ENCODE results near the gene TNRC6C.

The TNRC6C gene

DNA sequence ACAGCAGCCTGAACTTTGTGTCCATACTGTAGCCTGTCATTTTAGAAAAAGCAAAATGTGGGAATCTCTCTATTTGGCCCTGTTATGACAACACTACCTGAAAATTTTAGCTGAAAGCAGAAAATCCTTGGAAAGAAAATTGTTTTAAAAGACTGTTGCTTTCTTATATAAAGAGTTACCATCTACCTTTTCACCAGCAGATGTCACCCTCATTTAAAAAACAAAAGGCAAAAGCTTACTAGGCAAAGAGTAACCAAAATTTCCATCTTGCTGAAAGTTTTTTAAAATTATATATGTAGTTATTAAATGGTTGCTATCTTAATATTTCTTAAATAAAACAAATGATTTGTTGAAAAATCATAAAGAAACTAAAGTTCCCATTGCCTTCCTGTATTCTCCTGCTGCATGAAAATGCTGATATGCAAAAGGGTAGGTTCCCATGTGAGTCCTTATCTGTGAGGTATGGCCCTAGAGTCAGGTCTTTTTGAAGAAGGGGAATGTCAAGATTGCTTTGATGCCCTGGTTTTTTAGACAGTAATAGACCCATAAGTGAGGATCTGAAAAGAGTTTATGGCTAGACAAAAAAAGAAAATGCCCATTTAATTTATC lies 61.0 kb downstream of the TNRC6C start:
- TF ChIP-seq, protein P1, sequence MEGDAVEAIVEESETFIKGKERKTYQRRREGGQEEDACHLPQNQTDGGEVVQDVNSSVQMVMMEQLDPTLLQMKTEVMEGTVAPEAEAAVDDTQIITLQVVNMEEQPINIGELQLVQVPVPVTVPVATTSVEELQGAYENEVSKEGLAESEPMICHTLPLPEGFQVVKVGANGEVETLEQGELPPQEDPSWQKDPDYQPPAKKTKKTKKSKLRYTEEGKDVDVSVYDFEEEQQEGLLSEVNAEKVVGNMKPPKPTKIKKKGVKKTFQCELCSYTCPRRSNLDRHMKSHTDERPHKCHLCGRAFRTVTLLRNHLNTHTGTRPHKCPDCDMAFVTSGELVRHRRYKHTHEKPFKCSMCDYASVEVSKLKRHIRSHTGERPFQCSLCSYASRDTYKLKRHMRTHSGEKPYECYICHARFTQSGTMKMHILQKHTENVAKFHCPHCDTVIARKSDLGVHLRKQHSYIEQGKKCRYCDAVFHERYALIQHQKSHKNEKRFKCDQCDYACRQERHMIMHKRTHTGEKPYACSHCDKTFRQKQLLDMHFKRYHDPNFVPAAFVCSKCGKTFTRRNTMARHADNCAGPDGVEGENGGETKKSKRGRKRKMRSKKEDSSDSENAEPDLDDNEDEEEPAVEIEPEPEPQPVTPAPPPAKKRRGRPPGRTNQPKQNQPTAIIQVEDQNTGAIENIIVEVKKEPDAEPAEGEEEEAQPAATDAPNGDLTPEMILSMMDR (IDR thresholded peaks at IDR 0.05; ENCODE audit: control insufficient read depth, insufficient read depth, low read depth, low read length, missing control alignments), result peak; percentile 54

DNA sequence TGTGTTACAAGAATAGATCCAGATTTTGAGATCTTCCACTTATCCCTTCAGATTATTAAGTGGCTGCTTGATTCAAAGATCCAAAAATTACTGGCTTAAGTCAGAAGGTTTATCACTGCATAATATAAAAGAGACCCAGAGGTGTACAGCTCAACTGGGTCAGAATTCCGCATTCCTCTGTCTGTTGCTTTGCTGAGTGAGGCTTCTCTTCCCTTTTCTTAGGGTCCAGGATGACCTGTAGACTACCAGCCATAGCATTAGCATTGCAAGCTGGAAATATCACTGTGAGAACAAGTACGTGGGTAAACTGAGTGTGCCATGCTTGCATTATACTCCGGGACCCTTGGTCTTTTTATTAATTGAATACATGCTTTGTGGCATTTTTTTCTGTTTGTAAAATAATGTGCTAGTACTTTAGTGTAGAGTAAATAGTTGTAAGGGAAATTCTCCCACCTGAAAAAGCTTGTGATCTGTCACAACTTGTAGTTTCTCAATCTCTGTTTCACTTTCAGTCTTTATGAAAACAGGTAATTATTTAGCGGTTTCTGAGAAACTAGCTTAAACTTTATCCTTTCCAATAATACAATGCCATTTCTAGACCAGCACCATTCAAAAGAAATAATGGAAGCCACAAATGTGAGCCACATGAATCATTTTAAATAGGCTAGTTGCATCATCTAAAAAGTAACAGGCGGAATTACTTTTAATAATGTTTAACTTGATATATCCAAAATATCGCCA lies 61.6 kb downstream of the TNRC6C start:
- no peak overlapping the region for H3K4me3 ChIP-seq (ENCODE audit: control insufficient read depth, low read depth, low read length)
- no peak for DNase-seq (ENCODE audit: low read depth)
- TF ChIP-seq, protein P1 (IDR thresholded peaks at IDR 0.05; ENCODE audit: control insufficient read depth, insufficient read depth, low read depth, low read length, missing control alignments), result no peak

More for the DNA sequence above, 61.0 kb downstream of the TNRC6C start:
- DNase-seq (ENCODE audit: low read depth), result no peak
- H3K4me3 ChIP-seq (ENCODE audit: control insufficient read depth, low read depth, low read length), result no peak overlapping the region

DNA sequence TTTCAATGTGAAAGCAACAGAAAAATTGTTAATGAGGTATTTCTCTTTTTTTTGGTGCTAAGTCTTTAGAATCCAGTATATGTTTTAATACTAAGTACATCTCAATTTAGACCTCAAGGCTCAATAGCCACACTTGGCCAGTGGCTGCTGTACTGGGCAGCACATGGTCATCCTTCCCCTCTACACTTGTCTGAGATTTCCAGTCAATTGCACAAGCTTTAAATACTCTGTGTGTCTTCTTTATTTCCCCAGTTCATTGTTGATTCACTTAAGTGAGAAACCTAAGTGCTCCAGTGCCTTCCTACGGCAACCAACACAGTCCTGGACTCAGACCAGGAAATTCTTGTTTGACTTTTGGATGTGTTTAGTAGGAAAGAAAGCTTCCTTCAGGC lies 62.2 kb downstream of the TNRC6C start:
- no peak overlapping the region for H3K4me3 ChIP-seq (ENCODE audit: control insufficient read depth, low read depth, low read length)
- TF ChIP-seq, protein P1 (IDR thresholded peaks at IDR 0.05; ENCODE audit: control insufficient read depth, insufficient read depth, low read depth, low read length, missing control alignments), result no peak
- DNase-seq (ENCODE audit: low read depth), result no peak

DNA sequence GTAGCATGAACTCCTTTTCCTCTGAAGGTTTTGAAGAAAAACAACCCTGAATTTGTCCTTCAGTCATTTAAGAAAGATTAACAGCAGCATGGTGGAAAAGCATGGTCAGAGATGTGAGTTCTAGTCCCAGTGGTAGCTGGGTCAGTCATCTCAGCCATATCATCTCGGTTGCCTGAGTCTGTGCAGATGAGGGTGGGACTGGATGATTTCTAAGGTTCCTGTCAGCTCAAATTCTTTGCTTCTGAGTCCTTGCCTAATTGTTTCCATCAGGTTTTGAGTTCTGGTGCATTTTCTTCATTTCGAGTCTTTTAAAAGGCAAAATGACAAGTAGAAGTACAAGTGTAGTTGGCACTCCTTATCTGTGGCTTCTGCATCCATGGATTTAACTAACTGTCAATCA lies 63.9 kb downstream of the TNRC6C start:
- DNase-seq (ENCODE audit: low read depth), result no peak
- no peak overlapping the region for H3K4me3 ChIP-seq (ENCODE audit: control insufficient read depth, low read depth, low read length)
- TF ChIP-seq, protein P1 (IDR thresholded peaks at IDR 0.05; ENCODE audit: control insufficient read depth, insufficient read depth, low read depth, low read length, missing control alignments), result no peak

DNA sequence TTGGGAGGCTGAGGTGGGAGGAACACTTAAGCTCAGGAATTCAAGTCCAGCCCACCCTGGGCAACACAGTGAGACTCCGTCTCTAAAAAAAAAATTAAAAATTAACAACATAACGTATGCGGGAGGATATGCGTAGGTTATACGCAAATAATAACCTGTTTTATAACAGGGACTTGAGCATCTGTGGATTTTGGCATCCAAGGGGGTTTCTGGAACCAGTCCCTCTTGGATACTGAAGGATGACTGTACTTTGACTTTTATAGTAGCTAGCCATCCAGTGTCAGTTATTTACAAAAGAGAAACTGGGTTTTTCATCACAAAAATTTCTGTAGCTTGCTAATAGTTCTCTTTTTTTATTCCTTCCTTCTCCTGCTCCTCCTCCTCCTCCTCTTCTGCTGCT lies 64.5 kb downstream of the TNRC6C start:
- DNase-seq (ENCODE audit: low read depth), result no peak
- TF ChIP-seq, protein P1 (IDR thresholded peaks at IDR 0.05; ENCODE audit: control insufficient read depth, insufficient read depth, low read depth, low read length, missing control alignments), result no peak
- H3K4me3 ChIP-seq (ENCODE audit: control insufficient read depth, low read depth, low read length), result no peak overlapping the region

DNA sequence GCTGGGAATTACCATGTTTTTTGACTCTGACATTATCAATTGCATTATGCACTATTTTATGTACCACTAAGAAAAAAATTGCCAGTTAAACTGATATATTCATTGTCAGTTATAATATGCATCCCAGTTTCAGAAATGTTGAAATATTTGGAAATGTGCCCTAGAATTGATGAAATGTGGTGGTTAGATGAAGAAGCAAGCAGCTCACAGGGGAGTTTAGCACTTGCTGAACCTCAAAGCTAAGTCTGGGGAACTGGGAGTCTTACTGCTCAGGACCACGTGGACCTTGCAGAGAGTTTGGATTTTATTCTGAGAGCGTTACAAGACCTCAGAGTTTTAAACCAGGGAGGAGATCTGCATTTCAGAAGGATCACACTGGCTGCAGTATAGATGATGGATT lies 67.9 kb downstream of the TNRC6C start:
- no peak for DNase-seq (ENCODE audit: low read depth)
- H3K4me3 ChIP-seq (ENCODE audit: control insufficient read depth, low read depth, low read length), result no peak overlapping the region
- TF ChIP-seq, protein P1 (IDR thresholded peaks at IDR 0.05; ENCODE audit: control insufficient read depth, insufficient read depth, low read depth, low read length, missing control alignments), result no peak
